Measurements from ENCODE around the gene TUBB2B. TPM values are rescaled to one million over a fixed set of nuclear protein-coding genes. Genes with fewer than 3 reads are reported as not detected.
A peak's percentile ranks its signal among the peaks of the same experiment; 100 is the strongest.

The TUBB2B gene
- total and polyA plus RNA-seq, 9 of the 15 experiments (the other 6 are each of a cell fraction or from before 2014, with no cell fraction given) = 0.11 to 9.7 (median 4.6) TPM

DNA sequence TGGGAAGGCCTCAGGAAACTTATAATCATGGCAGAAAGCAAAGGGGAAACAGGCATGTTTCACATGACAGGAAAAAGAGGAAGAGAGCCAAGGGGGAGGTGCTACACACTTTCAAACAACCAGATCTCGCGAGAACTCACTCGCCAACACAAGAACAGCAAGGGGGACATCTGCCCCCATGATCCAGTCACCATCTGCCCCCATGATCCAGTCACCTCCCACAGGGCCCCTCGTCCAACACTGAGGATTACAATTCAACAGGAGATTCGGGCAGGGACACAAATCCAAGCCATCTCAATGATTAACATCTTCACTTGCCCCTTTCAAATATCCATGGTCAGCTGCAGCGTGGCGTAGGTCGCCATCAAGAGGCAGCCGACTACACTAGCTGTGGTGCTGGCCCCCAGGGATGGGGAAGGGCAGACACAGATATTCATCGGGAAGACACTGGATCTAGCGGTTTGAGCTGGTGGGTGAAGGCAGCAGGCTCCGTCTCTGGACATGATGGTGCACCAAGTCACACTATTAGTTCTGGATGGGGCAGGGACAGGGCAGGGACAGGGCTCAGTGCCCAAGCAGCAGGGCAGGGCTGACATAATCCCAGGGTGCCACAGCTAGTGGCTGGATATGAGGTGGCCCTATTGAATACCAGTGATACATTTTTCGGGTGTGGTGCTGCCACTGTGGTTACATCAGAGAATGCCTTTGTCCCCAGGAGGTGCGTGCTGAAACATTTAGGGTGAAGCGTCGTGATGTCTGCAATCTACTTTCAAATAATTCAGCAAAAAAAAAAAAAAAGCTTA, 31.6 kb downstream of the TUBB2B start (continued):
- TF ChIP-seq, protein P1, sequence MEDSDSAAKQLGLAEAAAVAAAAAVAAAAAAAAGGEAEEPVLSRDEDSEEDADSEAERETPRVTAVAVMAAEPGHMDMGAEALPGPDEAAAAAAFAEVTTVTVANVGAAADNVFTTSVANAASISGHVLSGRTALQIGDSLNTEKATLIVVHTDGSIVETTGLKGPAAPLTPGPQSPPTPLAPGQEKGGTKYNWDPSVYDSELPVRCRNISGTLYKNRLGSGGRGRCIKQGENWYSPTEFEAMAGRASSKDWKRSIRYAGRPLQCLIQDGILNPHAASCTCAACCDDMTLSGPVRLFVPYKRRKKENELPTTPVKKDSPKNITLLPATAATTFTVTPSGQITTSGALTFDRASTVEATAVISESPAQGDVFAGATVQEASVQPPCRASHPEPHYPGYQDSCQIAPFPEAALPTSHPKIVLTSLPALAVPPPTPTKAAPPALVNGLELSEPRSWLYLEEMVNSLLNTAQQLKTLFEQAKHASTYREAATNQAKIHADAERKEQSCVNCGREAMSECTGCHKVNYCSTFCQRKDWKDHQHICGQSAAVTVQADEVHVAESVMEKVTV (CRISPR knock-in tag; IDR thresholded peaks at IDR 0.05) = 0 out of 2 replicates have a peak, but pooled peaks have one; percentile 8
- TF ChIP-seq MECOM (CRISPR knock-in tag; IDR thresholded peaks at IDR 0.05) (0 out of 2 replicates have a peak, but pooled peaks have one; percentile 12), SREBF1 (IDR thresholded peaks at IDR 0.05; ENCODE audit: borderline replicate concordance, low read depth, low read length) (no peak), SMAD1 (IDR thresholded peaks at IDR 0.05; ENCODE audit: low read depth, low read length, partially characterized antibody) (no peak), HDGF (IDR thresholded peaks at IDR 0.05) (peak; percentile 15; the same call in 1 of the 2 replicates), RAD21 (CRISPR knock-in tag; conservative IDR thresholded peaks at IDR 0.05 in 1 of 2, IDR thresholded peaks at IDR 0.05 in 1 of 2) (peak; percentile 61 to 77), ZNF75A (CRISPR knock-in tag; IDR thresholded peaks at IDR 0.05) (no peak), SMARCE1 (IDR thresholded peaks at IDR 0.05) (0 out of 2 replicates have a peak, but pooled peaks have one; percentile 34), NCOA2 (IDR thresholded peaks at IDR 0.05; ENCODE audit: partially characterized antibody in 2 of 2) (no peak), NFE2 (IDR thresholded peaks at IDR 0.05; ENCODE audit: low read depth) (0 out of 2 replicates have a peak, but pooled peaks have one; percentile 1), PHF21A (IDR thresholded peaks at IDR 0.05; ENCODE audit: borderline replicate concordance, low read depth) (no peak), BHLHE40 (IDR thresholded peaks at IDR 0.05; ENCODE audit: low read length) (no peak)
- TF ChIP-seq, protein P2, sequence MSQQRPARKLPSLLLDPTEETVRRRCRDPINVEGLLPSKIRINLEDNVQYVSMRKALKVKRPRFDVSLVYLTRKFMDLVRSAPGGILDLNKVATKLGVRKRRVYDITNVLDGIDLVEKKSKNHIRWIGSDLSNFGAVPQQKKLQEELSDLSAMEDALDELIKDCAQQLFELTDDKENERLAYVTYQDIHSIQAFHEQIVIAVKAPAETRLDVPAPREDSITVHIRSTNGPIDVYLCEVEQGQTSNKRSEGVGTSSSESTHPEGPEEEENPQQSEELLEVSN (IDR thresholded peaks at IDR 0.05; ENCODE audit: borderline replicate concordance in 1 of 2, extremely low read depth in 1 of 2, insufficient read depth in 1 of 2, insufficient read length in 1 of 2, low read depth in 1 of 2, low read length in 1 of 2, poor library complexity in 1 of 2, severe bottlenecking in 1 of 2) = peak in 1 of 2 experiments; percentile 24
- TF ChIP-seq, protein P3, sequence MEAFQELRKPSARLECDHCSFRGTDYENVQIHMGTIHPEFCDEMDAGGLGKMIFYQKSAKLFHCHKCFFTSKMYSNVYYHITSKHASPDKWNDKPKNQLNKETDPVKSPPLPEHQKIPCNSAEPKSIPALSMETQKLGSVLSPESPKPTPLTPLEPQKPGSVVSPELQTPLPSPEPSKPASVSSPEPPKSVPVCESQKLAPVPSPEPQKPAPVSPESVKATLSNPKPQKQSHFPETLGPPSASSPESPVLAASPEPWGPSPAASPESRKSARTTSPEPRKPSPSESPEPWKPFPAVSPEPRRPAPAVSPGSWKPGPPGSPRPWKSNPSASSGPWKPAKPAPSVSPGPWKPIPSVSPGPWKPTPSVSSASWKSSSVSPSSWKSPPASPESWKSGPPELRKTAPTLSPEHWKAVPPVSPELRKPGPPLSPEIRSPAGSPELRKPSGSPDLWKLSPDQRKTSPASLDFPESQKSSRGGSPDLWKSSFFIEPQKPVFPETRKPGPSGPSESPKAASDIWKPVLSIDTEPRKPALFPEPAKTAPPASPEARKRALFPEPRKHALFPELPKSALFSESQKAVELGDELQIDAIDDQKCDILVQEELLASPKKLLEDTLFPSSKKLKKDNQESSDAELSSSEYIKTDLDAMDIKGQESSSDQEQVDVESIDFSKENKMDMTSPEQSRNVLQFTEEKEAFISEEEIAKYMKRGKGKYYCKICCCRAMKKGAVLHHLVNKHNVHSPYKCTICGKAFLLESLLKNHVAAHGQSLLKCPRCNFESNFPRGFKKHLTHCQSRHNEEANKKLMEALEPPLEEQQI (IDR thresholded peaks at IDR 0.05) = peak; percentile 85
- TF ChIP-seq, protein P4, sequence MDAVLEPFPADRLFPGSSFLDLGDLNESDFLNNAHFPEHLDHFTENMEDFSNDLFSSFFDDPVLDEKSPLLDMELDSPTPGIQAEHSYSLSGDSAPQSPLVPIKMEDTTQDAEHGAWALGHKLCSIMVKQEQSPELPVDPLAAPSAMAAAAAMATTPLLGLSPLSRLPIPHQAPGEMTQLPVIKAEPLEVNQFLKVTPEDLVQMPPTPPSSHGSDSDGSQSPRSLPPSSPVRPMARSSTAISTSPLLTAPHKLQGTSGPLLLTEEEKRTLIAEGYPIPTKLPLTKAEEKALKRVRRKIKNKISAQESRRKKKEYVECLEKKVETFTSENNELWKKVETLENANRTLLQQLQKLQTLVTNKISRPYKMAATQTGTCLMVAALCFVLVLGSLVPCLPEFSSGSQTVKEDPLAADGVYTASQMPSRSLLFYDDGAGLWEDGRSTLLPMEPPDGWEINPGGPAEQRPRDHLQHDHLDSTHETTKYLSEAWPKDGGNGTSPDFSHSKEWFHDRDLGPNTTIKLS (IDR thresholded peaks at IDR 0.05; ENCODE audit: borderline replicate concordance, low read depth) = peak; percentile 79
- TF ChIP-seq, protein P5, sequence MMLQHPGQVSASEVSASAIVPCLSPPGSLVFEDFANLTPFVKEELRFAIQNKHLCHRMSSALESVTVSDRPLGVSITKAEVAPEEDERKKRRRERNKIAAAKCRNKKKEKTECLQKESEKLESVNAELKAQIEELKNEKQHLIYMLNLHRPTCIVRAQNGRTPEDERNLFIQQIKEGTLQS (IDR thresholded peaks at IDR 0.05) = no peak; the same call in 1 of the 2 replicates
- TF ChIP-seq, protein P5 (CRISPR knock-in tag; conservative IDR thresholded peaks at IDR 0.05) = no peak
- TF ChIP-seq, protein P6, sequence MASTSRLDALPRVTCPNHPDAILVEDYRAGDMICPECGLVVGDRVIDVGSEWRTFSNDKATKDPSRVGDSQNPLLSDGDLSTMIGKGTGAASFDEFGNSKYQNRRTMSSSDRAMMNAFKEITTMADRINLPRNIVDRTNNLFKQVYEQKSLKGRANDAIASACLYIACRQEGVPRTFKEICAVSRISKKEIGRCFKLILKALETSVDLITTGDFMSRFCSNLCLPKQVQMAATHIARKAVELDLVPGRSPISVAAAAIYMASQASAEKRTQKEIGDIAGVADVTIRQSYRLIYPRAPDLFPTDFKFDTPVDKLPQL (IDR thresholded peaks at IDR 0.05; ENCODE audit: extremely low read depth, insufficient read length) = no peak
